ENCODE measurements around the gene SNRNP25.
"Not testable (repeated sequence)": the region's sequence is repeated elsewhere in the genome, so short reads cannot be mapped to it uniquely, and the experiment has no call there.

SNRNP25 gene

GRCh38 chr16:53346-54236 is at the start of gene SNRNP25, which contains the start of gene POLR3K:
Gene SNRNP25, plus strand, starts transcription at chr16:53828. Its CDS starts 189 bp downstream, at chr16:54017.
Gene POLR3K, minus strand, starts transcription at chr16:53608. Its CDS starts 22 bp downstream, at chr16:53586.
- DNase-seq = peak; percentile 99

- no peak for DNase-seq
These were observed 43.5 kb upstream of the SNRNP25 start for GRCh38 chr16:9903-10665.

GRCh38 chr16:10772-11171 is 42.9 kb upstream of the SNRNP25 start:
- not testable (repeated sequence) for DNase-seq

GRCh38 chr16:17062-17765 is 36.4 kb upstream of the SNRNP25 start:
- DNase-seq = not testable (repeated sequence)

- DNase-seq = not testable (repeated sequence)
These were observed 32.7 kb upstream of the SNRNP25 start for GRCh38 chr16:20886-21285.

GRCh38 chr16:24151-24550 is 29.5 kb upstream of the SNRNP25 start:
- not testable (repeated sequence) for DNase-seq

- not testable (repeated sequence) for DNase-seq
These were observed 27.7 kb upstream of the SNRNP25 start for GRCh38 chr16:25926-26348.

GRCh38 chr16:30627-31026 is 23.0 kb upstream of the SNRNP25 start:
- DNase-seq = not testable (repeated sequence)

GRCh38 chr16:33154-33876 is 20.3 kb upstream of the SNRNP25 start:
- not testable (repeated sequence) for DNase-seq

GRCh38 chr16:33877-34647 is 19.6 kb upstream of the SNRNP25 start:
- DNase-seq = no peak

- DNase-seq = no peak
These were observed 19.0 kb upstream of the SNRNP25 start for GRCh38 chr16:34648-34987.

- no peak for DNase-seq
These were observed 18.5 kb upstream of the SNRNP25 start for GRCh38 chr16:35011-35677.

- no peak for DNase-seq
These were observed 17.8 kb upstream of the SNRNP25 start for GRCh38 chr16:35678-36305.

- no peak for DNase-seq
These were observed 17.2 kb upstream of the SNRNP25 start for GRCh38 chr16:36336-36984.

- no peak for DNase-seq
These were observed 16.1 kb upstream of the SNRNP25 start for GRCh38 chr16:37511-37910.

- not testable (repeated sequence) for DNase-seq
These were observed 15.4 kb upstream of the SNRNP25 start for GRCh38 chr16:38206-38605.

GRCh38 chr16:38941-39892 is 14.4 kb upstream of the SNRNP25 start:
- no peak for DNase-seq

- DNase-seq = no peak
These were observed 12.1 kb upstream of the SNRNP25 start for GRCh38 chr16:41439-42068.

Measured in fibroblast of skin of right biceps (primary cell).